Esophagus squamous epithelium (tissue), 5 donors: Measurements from ENCODE around the gene BBX. TPM values are rescaled to one million over a fixed set of nuclear protein-coding genes. Genes with fewer than 3 reads are reported as not detected.

Source experiments
- DNase-seq: peaks from one replicate; lab custom pipeline; 2025; lab: John Stamatoyannopoulos, UW
- H3K27ac ChIP-seq, 4 donors: fragments of 200-600 bp; sonication (generic); one replicate each; pipeline ENCODE4 v1.5.1; 2016 to 2019; ENCODE audit warnings: mild to moderate bottlenecking in 1 of 4
- H3K27me3 ChIP-seq, 4 donors: fragments of 200-600 bp; sonication (generic); 1 replicate in 3 of 4; 2 replicates in 1 of 4; pipeline versions ENCODE4 v1.5.1 to v1.6.0; 2017 to 2021; ENCODE audit warnings: antibody characterized with exemption in 1 of 4
- H3K36me3 ChIP-seq, 3 donors: fragments of 200-600 bp; sonication (generic); one replicate each; pipeline ENCODE4 v1.5.1; 2016 to 2019
- H3K4me1 ChIP-seq, 3 donors: fragments of 200-600 bp; sonication (generic); one replicate each; pipeline ENCODE4 v1.5.1; 2017 to 2019
- H3K4me3 ChIP-seq, 4 donors: fragments of 200-600 bp; sonication (generic); 1 replicate in 3 of 4; 2 replicates in 1 of 4; pipeline ENCODE4 v1.5.1; 2016 to 2019; ENCODE audit warnings: mild to moderate bottlenecking in 2 of 4, moderate library complexity in 1 of 4
- H3K9me3 ChIP-seq, 3 donors: fragments of 200-600 bp; sonication (generic); one replicate each; pipeline ENCODE4 v1.5.1; 2016 to 2019
- CTCF ChIP-seq, 6 experiments: fragments of 450-650 bp in 4 of 6; fragments of 200-600 bp in 2 of 6; sonication (generic) in 2 of 6; IDR thresholded peaks; one replicate each; pipeline ENCODE4 v1.5.1; 2016 to 2019; ENCODE audit warnings: antibody characterized with exemption in 6 of 6, mild to moderate bottlenecking in 4 of 6, moderate library complexity in 4 of 6
- POLR2A ChIP-seq, 4 donors: fragments of 450-650 bp; IDR thresholded peaks; one replicate each; pipeline ENCODE4 v1.6.1; 2017; ENCODE audit warnings: antibody characterized with exemption in 4 of 4, mild to moderate bottlenecking in 4 of 4, moderate library complexity in 3 of 4
- WGBS, 2 donors: methylation state at CpG; one replicate each; pipeline ENCODE4 v1.1.5; 2018; 5-methylcytosine and 5-hydroxymethylcytosine counted together
- intact Hi-C: fragments of 100-400 bp; cut with DNase I; formaldehyde crosslinking; loops from one replicate; pipeline ENCODE4 v1.15.0; 2022
- total RNA-seq, 4 donors: library from RNA; depleted of rRNA; stranded (reverse); fragments of >200 nt; gene quantifications; one replicate each; pipeline ENCODE4 v1.1.0, GENCODE V29; 2016
- donor health status: DM: yes; HTN: yes; CAD: no.

Gene BBX
- total RNA-seq, 4 donors from 2014 or later: 12.5 to 49.5 (median 35.8) TPM

- H3K9me3 ChIP-seq: no peaks in the 10 kb centered on the region
- H3K27ac ChIP-seq: no peak overlapping the region
- no peaks in the 10 kb centered on the region for H3K4me1 ChIP-seq
- DNase-seq: no peak
- no peaks in the 10 kb centered on the region for H3K36me3 ChIP-seq
- no peaks in the 10 kb centered on the region for H3K27me3 ChIP-seq
- no peak for TF ChIP-seq CTCF (IDR thresholded peaks at IDR 0.05)
- TF ChIP-seq POLR2A (IDR thresholded peaks at IDR 0.05): no peak
- WGBS, 2 donors: 96 to 100% methylated on average over 1 of the region's 1 CpG
- H3K4me3 ChIP-seq: no peak overlapping the region
- intact Hi-C loops: no loop called here
These were observed 131.5 kb downstream of the BBX start for GRCh38 chr3:107654218-107654617.

GRCh38 chr3:107657971-107658370 lies 135.2 kb downstream of the BBX start:
- Histone ChIP-seq H3K36me3 (no peaks in the 10 kb centered on the region), H3K9me3 (no peaks in the 10 kb centered on the region), H3K27ac (no peak overlapping the region), H3K4me3 (no peak overlapping the region), H3K27me3 (no peaks in the 10 kb centered on the region), H3K4me1 (peaks cover 0 to 21% (median 8%) of the 10 kb centered on the region in 3 donors)
- intact Hi-C loops: no loop called here
- TF ChIP-seq CTCF (IDR thresholded peaks at IDR 0.05) (no peak), POLR2A (IDR thresholded peaks at IDR 0.05) (no peak)
- no peak for DNase-seq
- WGBS, 2 donors: 11 to 26% methylated on average over 2 of the region's 2 CpGs

GRCh38 chr3:107660306-107660976 lies 137.7 kb downstream of the BBX start:
- Histone ChIP-seq H3K9me3 (no peaks in the 10 kb centered on the region), H3K36me3 (no peaks in the 10 kb centered on the region), H3K27me3 (no peaks in the 10 kb centered on the region), H3K4me1 (peaks cover 0 to 21% (median 8%) of the 10 kb centered on the region in 3 donors), H3K4me3 (no peak overlapping the region), H3K27ac (no peak overlapping the region)
- intact Hi-C loops: no loop called here
- DNase-seq: no peak
- no peak for TF ChIP-seq POLR2A (IDR thresholded peaks at IDR 0.05)
- TF ChIP-seq CTCF (IDR thresholded peaks at IDR 0.05): peak; percentile 17 to 55 (median 40)
- 61 to 66% methylated on average over 3 of the region's 3 CpGs for WGBS, 2 donors

GRCh38 chr3:107661447-107662123 lies 138.8 kb downstream of the BBX start:
- H3K4me1 ChIP-seq: peaks cover 0 to 21% (median 8%) of the 10 kb centered on the region in 3 donors
- WGBS, 2 donors: 58 to 60% methylated on average over 3 of the region's 3 CpGs
- H3K27ac ChIP-seq: peak overlapping the region in 3 of 4 donors; percentile 42 to 63 (median 53)
- no peaks in the 10 kb centered on the region for H3K27me3 ChIP-seq
- no peak for DNase-seq
- intact Hi-C loops: no loop called here
- no peaks in the 10 kb centered on the region for H3K9me3 ChIP-seq
- no peaks in the 10 kb centered on the region for H3K36me3 ChIP-seq
- TF ChIP-seq POLR2A (IDR thresholded peaks at IDR 0.05) (no peak), CTCF (IDR thresholded peaks at IDR 0.05) (no peak)
- H3K4me3 ChIP-seq: peak overlapping the region in 3 of 4 donors; percentile 1 to 42 (median 6)

GRCh38 chr3:107662124-107662507 lies 139.4 kb downstream of the BBX start:
- no peaks in the 10 kb centered on the region for H3K27me3 ChIP-seq
- intact Hi-C loops: no loop called here
- peak overlapping the region in 3 of 4 donors; percentile 1 to 42 (median 6) for H3K4me3 ChIP-seq
- no peak for DNase-seq
- no peaks in the 10 kb centered on the region for H3K9me3 ChIP-seq
- H3K36me3 ChIP-seq: no peaks in the 10 kb centered on the region
- TF ChIP-seq CTCF (IDR thresholded peaks at IDR 0.05) (no peak), POLR2A (IDR thresholded peaks at IDR 0.05) (no peak)
- WGBS, 2 donors: 44 to 49% methylated on average over 4 of the region's 4 CpGs
- H3K4me1 ChIP-seq: peaks cover 0 to 21% (median 8%) of the 10 kb centered on the region in 3 donors
- peak overlapping the region in 3 of 4 donors; percentile 42 to 63 (median 53) for H3K27ac ChIP-seq
